OCI-LY3 (cell line): Measurements from ENCODE around the gene USP47.

Experiments
- CTCF ChIP-seq: fragments of 200-600, 300-600 bp; sonication (generic); IDR thresholded peaks from 2 replicates; pipeline ENCODE4 v1.5.1; 2014; ENCODE audit warnings: antibody characterized with exemption, low read length, low read depth
- EZH2phosphoT487 ChIP-seq: fragments of 200-600 bp; shearing (Covaris generic); IDR thresholded peaks from 2 replicates; pipeline ENCODE4 v1.6.1; 2018; ENCODE audit warnings: antibody characterized with exemption, mixed run types, low read depth

GRCh38 chr11:11798586-11799438 lies 43.0 kb upstream of the USP47 start:
- TF ChIP-seq CTCF (peak; percentile 53), EZH2phosphoT487 (no peak)
